WTC11 (cell line): ENCODE results near the gene TYRO3.

Experiments
- CREM ChIP-seq: sonication (generic); formaldehyde crosslinking; IDR thresholded peaks from 2 replicates; pipeline ENCODE4 v1.8.1; 2022; ENCODE audit warnings: mild to moderate bottlenecking, missing genetic modification reagents, moderate library complexity
- CTCF ChIP-seq: fragments of 200-600 bp; IDR thresholded peaks from 2 replicates; pipeline ENCODE4 v1.8.0; 2022; ENCODE audit warnings: antibody characterized with exemption
- FOXJ3 ChIP-seq: sonication (generic); formaldehyde crosslinking; IDR thresholded peaks from 2 replicates; pipeline ENCODE4 v1.9.0; 2021; ENCODE audit warnings: missing genetic modification reagents, mild to moderate bottlenecking, borderline replicate concordance
- SMAD3 ChIP-seq: sonication (generic); formaldehyde crosslinking; IDR thresholded peaks from 2 replicates; pipeline ENCODE4 v1.8.0; 2022; ENCODE audit warnings: missing genetic modification reagents, mild to moderate bottlenecking, borderline replicate concordance
- SP1 ChIP-seq: sonication (generic); formaldehyde crosslinking; conservative IDR thresholded peaks from 2 replicates; pipeline ENCODE4 v1.8.1; 2022; ENCODE audit warnings: missing genetic modification reagents
- TP53 ChIP-seq: sonication (generic); formaldehyde crosslinking; IDR thresholded peaks from 2 replicates; pipeline ENCODE4 v1.8.1; 2023; ENCODE audit warnings: mild to moderate bottlenecking, missing genetic modification reagents

GRCh38 chr15:41510728-41511127 is 48.3 kb upstream of the TYRO3 start:
- TF ChIP-seq CTCF: no peak
- no peak for TF ChIP-seq FOXJ3 (CRISPR knock-in tag)
- TF ChIP-seq SMAD3: no peak
- no peak for TF ChIP-seq TP53 (CRISPR knock-in tag)
- TF ChIP-seq SP1 (CRISPR knock-in tag): no peak
- TF ChIP-seq CREM (CRISPR knock-in tag): no peak
